Prostate gland (tissue), 2 donors: Measurements from ENCODE around the gene GATA1. TPM values are rescaled to one million over a fixed set of nuclear protein-coding genes. Genes with fewer than 3 reads are reported as not detected.

Experiments used
- DNase-seq: peaks from one replicate; pipeline ENCODE4 v3.0.0-alpha.2; 2019; ENCODE audit warnings: low spot score
- H3K27ac ChIP-seq, 2 donors: fragments of 200-600 bp; sonication (generic); 2 replicates each; pipeline ENCODE4 v1.5.1; 2017 to 2019
- H3K27me3 ChIP-seq: fragments of 200-600 bp; sonication (generic); replicated peaks from 2 replicates; pipeline ENCODE4 v1.5.1; 2019; ENCODE audit not compliant: insufficient read depth
- H3K36me3 ChIP-seq, 2 donors: fragments of 200-600 bp; sonication (generic); 1 replicate in 1 of 2; 2 replicates in 1 of 2; pipeline versions ENCODE4 v1.5.1 to v1.8.1; 2017 to 2019
- H3K4me1 ChIP-seq: fragments of 200-600 bp; sonication (generic); replicated peaks from 2 replicates; pipeline ENCODE4 v1.5.1; 2019
- H3K4me3 ChIP-seq, 2 donors: fragments of 200-600 bp; sonication (generic); 2 replicates each; pipeline ENCODE4 v1.5.1; 2017 to 2019
- H3K9me3 ChIP-seq: fragments of 200-600 bp; sonication (generic); 2 replicates; pipeline ENCODE4 v1.5.1; 2017
- CTCF ChIP-seq, 4 experiments: fragments of 200-600 bp in 2 of 4; fragments of 450-650 bp in 2 of 4; sonication (generic) in 2 of 4; IDR thresholded peaks; 1 replicate in 3 of 4; 2 replicates in 1 of 4; pipeline ENCODE4 v1.5.1; 2016 to 2019; ENCODE audit warnings: antibody characterized with exemption in 4 of 4, mild to moderate bottlenecking in 2 of 4, moderate library complexity in 2 of 4
- POLR2A ChIP-seq: fragments of 450-650 bp; IDR thresholded peaks from one replicate; pipeline ENCODE4 v1.6.1; 2016; ENCODE audit warnings: antibody characterized with exemption, mild to moderate bottlenecking
- POLR2AphosphoS5 ChIP-seq: sonication (generic); formaldehyde crosslinking; IDR thresholded peaks from one replicate; pipeline ENCODE4 v1.6.1; 2017; ENCODE audit warnings: antibody characterized with exemption
- WGBS: methylation state at CpG from one replicate; pipeline ENCODE4 v1.1.5; 2018; 5-methylcytosine and 5-hydroxymethylcytosine counted together
- intact Hi-C: fragments of 100-400 bp; cut with DNase I; formaldehyde crosslinking; loops from one replicate; pipeline ENCODE4 v1.14.2; 2022
- total RNA-seq, 2 donors: library from RNA; depleted of rRNA; stranded (reverse); fragments of >200 nt; gene quantifications; one replicate each; pipeline ENCODE4 v1.1.0, GENCODE V29; 2016

The GATA1 gene
- total RNA-seq, 2 donors from 2014 or later, result not detected

- Histone ChIP-seq H3K36me3 (no peaks in the 10 kb centered on the region), H3K4me1 (no peaks in the 10 kb centered on the region), H3K9me3 (no peaks in the 10 kb centered on the region), H3K4me3 (no peak overlapping the region), H3K27ac (no peak overlapping the region), H3K27me3 (no peaks in the 10 kb centered on the region)
- WGBS, result 87% methylated on average over 12 of the region's 13 CpGs
- intact Hi-C loops, result no loop called here
- DNase-seq, result no peak
- no peak for TF ChIP-seq POLR2A
Observed at GRCh38 chrX:48782795-48783194, 3.6 kb upstream of the GATA1 start.

- no peak for TF ChIP-seq POLR2AphosphoS5
- TF ChIP-seq POLR2A, result no peak
- TF ChIP-seq CTCF (IDR thresholded peaks at IDR 0.05), result no peak
- Histone ChIP-seq H3K36me3 (no peaks in the 10 kb centered on the region), H3K4me3 (no peak overlapping the region), H3K9me3 (no peaks in the 10 kb centered on the region), H3K27ac (no peak overlapping the region), H3K4me1 (no peaks in the 10 kb centered on the region), H3K27me3 (no peaks in the 10 kb centered on the region)
- no peak for DNase-seq
- intact Hi-C loops, result no loop called here
- 33% methylated on average over 3 of the region's 3 CpGs for WGBS
Observed at GRCh38 chrX:48784726-48785125, 1.7 kb upstream of the GATA1 start.

GRCh38 chrX:48785186-48785539 lies 1.2 kb upstream of the GATA1 start:
- intact Hi-C loops, result no loop called here
- no peak for DNase-seq
- H3K4me1 ChIP-seq, result no peaks in the 10 kb centered on the region
- H3K27me3 ChIP-seq, result no peaks in the 10 kb centered on the region
- WGBS, result 83% methylated on average over 1 of the region's 1 CpG
- no peak for TF ChIP-seq POLR2AphosphoS5
- TF ChIP-seq POLR2A, result no peak
- H3K4me3 ChIP-seq, result no peak overlapping the region
- no peaks in the 10 kb centered on the region for H3K36me3 ChIP-seq
- H3K9me3 ChIP-seq, result no peaks in the 10 kb centered on the region
- H3K27ac ChIP-seq, result no peak overlapping the region

GRCh38 chrX:48785540-48786214 lies 713 bp upstream of the GATA1 start:
- no peaks in the 10 kb centered on the region for H3K36me3 ChIP-seq
- WGBS, result 76% methylated on average over 8 of the region's 16 CpGs
- no peak for TF ChIP-seq CTCF (IDR thresholded peaks at IDR 0.05)
- no peak for TF ChIP-seq POLR2A
- TF ChIP-seq POLR2AphosphoS5, result no peak
- no peak overlapping the region for H3K4me3 ChIP-seq
- H3K27ac ChIP-seq, result no peak overlapping the region
- no peaks in the 10 kb centered on the region for H3K4me1 ChIP-seq
- no peak for DNase-seq
- no peaks in the 10 kb centered on the region for H3K27me3 ChIP-seq
- no peaks in the 10 kb centered on the region for H3K9me3 ChIP-seq
- intact Hi-C loops, result no loop called here

- TF ChIP-seq POLR2A, result no peak
- no peak for TF ChIP-seq CTCF (IDR thresholded peaks at IDR 0.05)
- no peak for TF ChIP-seq POLR2AphosphoS5
- no peak overlapping the region for H3K4me3 ChIP-seq
- H3K9me3 ChIP-seq, result no peaks in the 10 kb centered on the region
- intact Hi-C loops, result no loop called here
- WGBS, result 75% methylated on average over 6 of the region's 6 CpGs
- no peak overlapping the region for H3K27ac ChIP-seq
- H3K4me1 ChIP-seq, result no peaks in the 10 kb centered on the region
- no peaks in the 10 kb centered on the region for H3K27me3 ChIP-seq
- DNase-seq, result no peak
- H3K36me3 ChIP-seq, result no peaks in the 10 kb centered on the region
Observed at GRCh38 chrX:48786825-48787504, 575 bp downstream of the GATA1 start.
